Choroid plexus epithelial cell (primary cell): ENCODE results near the gene IPO9.

Experiments
- DNase-seq: peaks from one replicate; pipeline ENCODE4 v3.0.0-alpha.2; 2010; ENCODE audit warnings: low read depth
- H3K4me3 ChIP-seq: 2 replicates; pipeline ENCODE4 v1.5.1; 2011; ENCODE audit warnings: low read depth, mild to moderate bottlenecking, control low read depth, low read length, moderate library complexity
- CTCF ChIP-seq: conservative IDR thresholded peaks from 2 replicates; pipeline ENCODE4 v1.5.1; 2011; ENCODE audit warnings: low read depth, mild to moderate bottlenecking, control low read depth, inconsistent platforms, low read length, moderate library complexity

The IPO9 gene

DNA sequence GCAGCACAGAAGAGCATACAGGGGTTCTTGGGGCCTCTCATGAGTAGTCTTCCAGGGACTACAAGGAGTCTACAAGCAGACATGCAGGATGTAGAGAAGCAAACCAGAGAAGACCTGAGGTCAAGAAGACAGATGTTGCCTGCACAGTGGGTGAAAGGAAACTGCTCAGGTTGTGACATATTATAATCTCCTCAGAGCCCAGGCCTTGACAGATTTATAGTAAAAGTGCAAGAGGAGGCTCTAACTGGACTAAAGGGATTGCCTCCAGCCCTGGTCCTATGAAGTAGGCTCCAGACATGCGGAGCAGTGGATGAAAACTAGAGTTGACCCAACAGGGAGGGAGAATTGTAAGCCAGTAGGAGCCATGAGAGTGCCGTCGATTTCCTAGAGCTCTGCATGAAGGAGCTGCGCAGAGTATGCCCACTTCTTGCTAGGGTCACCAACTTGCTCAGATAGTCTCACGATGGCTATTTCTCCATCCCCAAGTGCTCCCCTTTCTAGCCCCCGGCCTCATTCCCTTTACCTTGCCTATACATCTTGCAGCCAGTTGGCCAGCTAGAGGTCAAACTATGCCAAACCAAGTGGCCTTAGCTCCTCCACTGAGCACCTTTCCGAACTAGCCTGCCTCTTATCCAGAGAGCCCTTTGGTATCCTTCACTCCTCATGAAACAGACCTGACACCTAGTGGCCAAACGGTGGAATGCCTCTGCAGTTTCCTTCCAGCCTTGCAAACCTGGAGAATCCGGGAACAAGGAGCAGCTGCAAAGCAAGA is 36.2 kb upstream of the IPO9 start:
- TF ChIP-seq CTCF, result peak; percentile 99
- peak; percentile 95 for DNase-seq
- H3K4me3 ChIP-seq, result no peak overlapping the region

GRCh38 chr1:201793306-201793925 is 35.5 kb upstream of the IPO9 start:
- TF ChIP-seq CTCF, result no peak
- no peak for DNase-seq
- no peak overlapping the region for H3K4me3 ChIP-seq

DNA sequence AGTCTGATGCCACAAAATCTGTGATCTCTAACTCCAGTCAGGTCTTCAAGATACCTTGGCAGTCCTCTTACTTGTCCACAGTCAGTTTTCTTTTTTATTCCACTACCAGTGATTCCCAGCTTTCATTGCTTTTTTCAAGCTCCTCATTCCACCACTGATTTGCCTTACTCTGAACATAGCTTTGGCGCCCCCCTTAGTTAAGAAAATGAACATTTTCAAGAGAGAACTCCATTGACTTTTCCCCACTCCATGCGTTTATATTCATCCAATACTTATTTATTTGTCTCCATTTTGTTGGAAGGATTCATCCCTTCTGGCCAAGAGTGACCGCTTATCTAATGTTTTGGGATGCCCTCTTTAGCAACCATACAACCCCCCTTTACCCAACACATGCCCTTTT is 33.9 kb upstream of the IPO9 start:
- peak; percentile 61 for TF ChIP-seq CTCF
- no peak overlapping the region for H3K4me3 ChIP-seq
- DNase-seq, result peak; percentile 73

- TF ChIP-seq CTCF, result no peak
- DNase-seq, result no peak
- no peak overlapping the region for H3K4me3 ChIP-seq
Observed at GRCh38 chr1:201800246-201800645, 28.7 kb upstream of the IPO9 start.

DNA sequence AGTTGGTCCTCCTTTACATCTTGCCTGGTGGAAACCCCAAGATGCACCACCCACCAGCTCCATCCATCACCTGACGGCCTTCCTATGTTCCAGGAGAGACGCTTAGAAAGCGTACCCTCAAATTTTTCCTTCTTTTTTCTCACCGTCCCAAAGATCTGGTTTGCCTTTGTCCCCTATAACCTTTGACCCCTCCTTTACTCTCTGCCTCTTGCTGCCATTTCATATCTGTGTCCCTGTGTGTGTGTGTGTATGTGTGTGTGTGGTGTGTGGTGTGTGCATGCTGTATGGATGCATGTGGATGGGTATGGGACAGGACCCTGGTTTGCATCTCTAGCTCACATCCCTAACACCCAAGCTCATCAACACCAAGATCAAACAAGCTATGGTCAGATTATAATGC is 22.2 kb upstream of the IPO9 start:
- H3K4me3 ChIP-seq, result no peak overlapping the region

DNA sequence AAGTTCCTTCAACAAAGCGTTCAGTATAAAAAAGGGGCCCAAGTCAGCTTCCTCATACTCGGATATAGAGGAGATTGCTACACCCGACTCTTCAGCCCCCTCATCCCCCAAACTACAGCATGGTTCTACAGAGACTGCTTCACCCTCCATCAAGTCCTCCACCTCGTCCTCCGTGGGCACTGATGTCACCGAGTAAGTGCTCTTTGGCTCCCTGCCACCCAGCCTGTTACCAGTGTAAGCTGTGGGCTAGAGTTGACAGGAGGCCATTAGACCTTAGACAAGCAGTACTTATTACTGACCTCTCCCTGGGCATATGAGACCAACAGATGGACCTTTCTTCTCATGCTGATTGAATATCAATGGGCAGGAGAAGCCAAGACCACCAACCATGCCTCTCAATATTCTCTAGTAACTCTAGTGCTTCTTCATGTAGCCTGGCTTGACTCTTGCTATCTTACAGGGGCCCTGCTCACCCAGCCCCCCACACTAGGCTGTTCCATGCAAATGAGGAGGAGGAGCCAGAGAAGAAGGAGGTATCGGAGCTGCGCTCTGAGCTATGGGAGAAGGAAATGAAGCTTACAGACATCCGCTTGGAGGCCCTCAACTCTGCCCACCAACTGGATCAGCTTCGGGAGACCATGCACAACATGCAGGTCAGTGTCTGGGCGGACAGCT is 20.9 kb upstream of the IPO9 start:
- TF ChIP-seq CTCF, result no peak
- no peak overlapping the region for H3K4me3 ChIP-seq
- DNase-seq, result no peak

More for the DNA sequence above, 22.2 kb upstream of the IPO9 start:
- DNase-seq, result no peak
- TF ChIP-seq CTCF, result no peak
